NCI-H1436 treated with DMSO at 0.1 percent for 48 hours (cell line): ENCODE data around the gene SBNO1.
A peak's percentile ranks its signal among the peaks of the same experiment; 100 is the strongest.
"Not testable (repeated sequence)": the region's sequence is repeated elsewhere in the genome, so short reads cannot be mapped to it uniquely, and the experiment has no call there.

ENCODE experiments used
- DNase-seq: peaks from one replicate; lab custom pipeline; 2025; lab: John Stamatoyannopoulos, UW

Gene SBNO1

GRCh38 chr12:123364532-123365024, at the start of gene SBNO1:
TSS of gene SBNO1 (minus strand) at chr12:123364847. CDS start at chr12:123350441, 14,406 bp downstream.
- peak; percentile 38 for DNase-seq

GRCh38 chr12:123410041-123410412, 45.4 kb upstream of the SBNO1 start:
- no peak for DNase-seq

- not testable (repeated sequence) for DNase-seq
These were observed 44.8 kb upstream of the SBNO1 start for GRCh38 chr12:123409284-123410040.

GRCh38 chr12:123408619-123409018, 44.0 kb upstream of the SBNO1 start:
- DNase-seq = not testable (repeated sequence)

- not testable (repeated sequence) for DNase-seq
These were observed 43.3 kb upstream of the SBNO1 start for GRCh38 chr12:123407934-123408333.

GRCh38 chr12:123407269-123407668, 42.6 kb upstream of the SBNO1 start:
- not testable (repeated sequence) for DNase-seq

- DNase-seq = no peak
These were observed 39.9 kb upstream of the SBNO1 start for GRCh38 chr12:123404581-123404980.

GRCh38 chr12:123401753-123402683, 37.4 kb upstream of the SBNO1 start:
- DNase-seq = no peak

- DNase-seq = no peak
These were observed 34.6 kb upstream of the SBNO1 start for GRCh38 chr12:123399255-123399617.

GRCh38 chr12:123398550-123399254, 34.1 kb upstream of the SBNO1 start:
- no peak for DNase-seq

GRCh38 chr12:123398177-123398549, 33.5 kb upstream of the SBNO1 start:
- DNase-seq = no peak

- DNase-seq = no peak
These were observed 32.8 kb upstream of the SBNO1 start for GRCh38 chr12:123397400-123397799.

GRCh38 chr12:123396954-123397353, 32.3 kb upstream of the SBNO1 start:
- no peak for DNase-seq

GRCh38 chr12:123396543-123396942, 31.9 kb upstream of the SBNO1 start:
- no peak for DNase-seq

- no peak for DNase-seq
These were observed 30.6 kb upstream of the SBNO1 start for GRCh38 chr12:123395236-123395635.

- no peak for DNase-seq
These were observed 29.1 kb upstream of the SBNO1 start for GRCh38 chr12:123393747-123394146.

- DNase-seq = no peak
These were observed 27.1 kb upstream of the SBNO1 start for GRCh38 chr12:123391546-123392343.

GRCh38 chr12:123390498-123391426, 26.1 kb upstream of the SBNO1 start:
- no peak for DNase-seq

- no peak for DNase-seq
These were observed 25.1 kb upstream of the SBNO1 start for GRCh38 chr12:123389560-123390351.
